SK-N-SH treated with all-trans-retinoic acid at 6 μM for 48 hours (cell line): ENCODE data around the gene PPP2R5D.

ENCODE experiments used
- BACH2 ChIP-seq: fragments of 250-450 bp; sonication (Bioruptor Pico); IDR thresholded peaks from 2 replicates; pipeline ENCODE4 v1.9.0; 2021; ENCODE audit warnings: mild to moderate bottlenecking, borderline replicate concordance
- CSDC2 ChIP-seq: fragments of 250-450 bp; sonication (Bioruptor Pico); IDR thresholded peaks from 2 replicates; pipeline ENCODE4 v1.5.0; 2020; ENCODE audit warnings: mild to moderate bottlenecking, moderate library complexity
- GLIS3 ChIP-seq: fragments of 250-450 bp; sonication (Bioruptor Pico); IDR thresholded peaks from 2 replicates; pipeline ENCODE4 v1.5.0; 2020; ENCODE audit warnings: mild to moderate bottlenecking, moderate library complexity
- OSR1 ChIP-seq: fragments of 250-450 bp; sonication (Bioruptor Pico); IDR thresholded peaks from 2 replicates; pipeline ENCODE4 v1.8.0; 2022; ENCODE audit warnings: moderate library complexity, mild to moderate bottlenecking, inconsistent platforms
- ZC3H10 ChIP-seq: fragments of 250-450 bp; sonication (Bioruptor Pico); IDR thresholded peaks from 2 replicates; pipeline ENCODE4 v1.5.1; 2021; ENCODE audit warnings: mild to moderate bottlenecking, moderate library complexity
- ZFP30 ChIP-seq: fragments of 450-650 bp; formaldehyde crosslinking; IDR thresholded peaks from 2 replicates; pipeline ENCODE4 v1.5.0; 2022; ENCODE audit warnings: mild to moderate bottlenecking, moderate library complexity
- ZNF565 ChIP-seq: fragments of 450-650 bp; formaldehyde crosslinking; conservative IDR thresholded peaks from 2 replicates; pipeline ENCODE4 v1.5.0; 2020; ENCODE audit warnings: low read depth, mild to moderate bottlenecking, moderate library complexity
- ZNF70 ChIP-seq: fragments of 450-650 bp; formaldehyde crosslinking; IDR thresholded peaks from 2 replicates; pipeline ENCODE4 v1.5.0; 2020; ENCODE audit warnings: mild to moderate bottlenecking, moderate library complexity
- ZNF8 ChIP-seq: fragments of 450-650 bp; formaldehyde crosslinking; IDR thresholded peaks from 2 replicates; pipeline ENCODE4 v1.5.0; 2020; ENCODE audit warnings: mild to moderate bottlenecking, moderate library complexity
- TF ChIP-seq, protein P1 (sequence below): fragments of 250-450 bp; sonication (Bioruptor Pico); IDR thresholded peaks from 2 replicates; pipeline ENCODE4 v1.8.0; 2020; ENCODE audit warnings: mild to moderate bottlenecking, moderate library complexity, borderline replicate concordance

DNA sequence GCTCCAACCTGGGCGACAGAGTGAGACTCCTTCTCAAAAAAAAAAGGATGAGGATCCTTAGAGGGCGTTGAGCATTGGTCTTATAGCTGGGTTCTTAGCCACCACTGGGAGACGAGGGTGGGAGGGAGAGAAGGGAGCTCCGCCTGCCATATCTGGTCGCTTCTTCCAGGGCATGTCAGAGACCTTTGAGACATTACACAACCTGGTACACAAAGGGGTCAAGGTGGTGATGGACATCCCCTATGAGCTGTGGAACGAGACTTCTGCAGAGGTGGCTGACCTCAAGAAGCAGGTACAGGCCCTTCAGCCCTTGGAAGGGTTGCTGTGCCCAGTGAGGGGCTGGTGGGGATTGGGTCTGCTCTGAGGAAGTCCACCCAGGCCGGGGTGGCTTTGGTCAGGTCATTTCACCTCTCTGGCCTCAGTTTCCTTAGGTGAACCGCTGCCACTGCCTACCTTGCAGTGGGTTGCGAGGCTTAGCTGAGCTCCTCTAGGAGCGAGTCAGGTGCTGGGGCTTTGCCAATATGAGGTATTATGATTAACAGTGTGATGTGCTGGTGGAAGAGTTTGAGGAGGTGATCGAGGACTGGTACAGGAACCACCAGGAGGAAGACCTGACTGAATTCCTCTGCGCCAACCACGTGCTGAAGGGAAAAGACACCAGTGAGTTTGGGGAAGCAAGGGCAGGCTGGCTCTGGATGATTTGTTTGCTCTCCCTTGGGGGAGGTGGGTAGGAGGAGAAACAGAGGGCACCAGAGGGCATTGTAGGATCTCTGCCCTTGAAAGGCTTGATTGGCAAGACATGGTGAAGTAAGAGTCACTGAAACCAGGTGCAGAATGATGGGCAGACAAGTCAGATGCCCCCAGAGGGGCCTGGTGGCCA lies 46.6 kb upstream of the PPP2R5D start:
- no peak for TF ChIP-seq OSR1
- TF ChIP-seq ZNF70 (CRISPR knock-in tag), result no peak
- TF ChIP-seq, protein P1, sequence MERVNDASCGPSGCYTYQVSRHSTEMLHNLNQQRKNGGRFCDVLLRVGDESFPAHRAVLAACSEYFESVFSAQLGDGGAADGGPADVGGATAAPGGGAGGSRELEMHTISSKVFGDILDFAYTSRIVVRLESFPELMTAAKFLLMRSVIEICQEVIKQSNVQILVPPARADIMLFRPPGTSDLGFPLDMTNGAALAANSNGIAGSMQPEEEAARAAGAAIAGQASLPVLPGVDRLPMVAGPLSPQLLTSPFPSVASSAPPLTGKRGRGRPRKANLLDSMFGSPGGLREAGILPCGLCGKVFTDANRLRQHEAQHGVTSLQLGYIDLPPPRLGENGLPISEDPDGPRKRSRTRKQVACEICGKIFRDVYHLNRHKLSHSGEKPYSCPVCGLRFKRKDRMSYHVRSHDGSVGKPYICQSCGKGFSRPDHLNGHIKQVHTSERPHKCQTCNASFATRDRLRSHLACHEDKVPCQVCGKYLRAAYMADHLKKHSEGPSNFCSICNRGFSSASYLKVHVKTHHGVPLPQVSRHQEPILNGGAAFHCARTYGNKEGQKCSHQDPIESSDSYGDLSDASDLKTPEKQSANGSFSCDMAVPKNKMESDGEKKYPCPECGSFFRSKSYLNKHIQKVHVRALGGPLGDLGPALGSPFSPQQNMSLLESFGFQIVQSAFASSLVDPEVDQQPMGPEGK, result no peak
- TF ChIP-seq ZNF565 (CRISPR knock-in tag), result no peak
- no peak for TF ChIP-seq GLIS3 (CRISPR knock-in tag)
- TF ChIP-seq ZFP30 (CRISPR knock-in tag), result no peak
- TF ChIP-seq BACH2 (CRISPR knock-in tag), result no peak
- no peak for TF ChIP-seq ZC3H10 (CRISPR knock-in tag)
- no peak for TF ChIP-seq ZNF8 (CRISPR knock-in tag)
- TF ChIP-seq CSDC2 (CRISPR knock-in tag), result no peak
